Cerebellar cortex (tissue), 1 donor: ENCODE results near the gene HOXB8.

Experiments
- DNase-seq: peaks from one replicate; pipeline ENCODE4 v3.0.0-alpha.2; 2015; ENCODE audit warnings: low spot score

The HOXB8 gene

GRCh38 chr17:48615047-48615962 is at the start of gene HOXB8:
Gene HOXB8, minus strand, starts transcription at chr17:48615292. Its CDS starts 588 bp downstream, at chr17:48614704.
- DNase-seq: no peak

GRCh38 chr17:48663134-48663924 is 48.2 kb upstream of the HOXB8 start:
- no peak for DNase-seq

GRCh38 chr17:48655913-48656312 is 40.8 kb upstream of the HOXB8 start:
- DNase-seq: no peak

DNA sequence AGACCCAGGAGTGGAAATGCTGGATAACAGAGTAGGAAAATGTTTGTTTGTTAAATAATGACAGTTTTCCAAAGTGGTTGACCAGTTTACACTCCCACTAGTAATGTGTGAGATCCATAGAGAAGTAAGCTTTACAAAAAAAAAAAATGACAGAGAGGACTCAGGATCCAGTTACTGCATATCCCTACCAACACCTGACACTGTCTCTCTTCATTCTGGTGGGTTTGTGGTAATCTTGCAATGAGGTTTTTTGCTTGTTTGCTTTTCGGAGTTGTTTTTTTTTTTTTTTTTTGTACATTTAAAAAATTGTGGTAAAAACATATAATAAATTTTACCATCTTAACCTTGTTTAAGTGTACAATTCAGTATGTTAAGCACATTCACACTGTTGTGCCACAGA is 34.6 kb upstream of the HOXB8 start:
- no peak for DNase-seq

DNA sequence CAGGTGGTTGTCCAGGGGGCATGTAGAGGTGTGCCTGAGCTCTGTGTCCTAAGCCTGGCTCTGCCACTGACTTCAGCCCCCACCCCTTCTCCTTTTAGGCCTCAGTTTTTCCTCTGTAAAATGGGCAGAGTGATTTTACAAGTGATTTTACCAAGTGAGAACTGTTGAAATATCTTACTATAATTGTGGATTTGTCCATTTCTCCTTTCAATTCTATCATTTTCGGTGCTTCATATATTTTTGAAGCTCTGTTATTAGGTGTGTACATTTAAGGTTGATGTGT is 32.8 kb upstream of the HOXB8 start:
- no peak for DNase-seq

- DNase-seq: no peak
Measured at GRCh38 chr17:48647103-48647962, 32.2 kb upstream of the HOXB8 start.

GRCh38 chr17:48646183-48647102 is 31.4 kb upstream of the HOXB8 start:
- no peak for DNase-seq

GRCh38 chr17:48645639-48646182 is 30.6 kb upstream of the HOXB8 start:
- DNase-seq: no peak

DNA sequence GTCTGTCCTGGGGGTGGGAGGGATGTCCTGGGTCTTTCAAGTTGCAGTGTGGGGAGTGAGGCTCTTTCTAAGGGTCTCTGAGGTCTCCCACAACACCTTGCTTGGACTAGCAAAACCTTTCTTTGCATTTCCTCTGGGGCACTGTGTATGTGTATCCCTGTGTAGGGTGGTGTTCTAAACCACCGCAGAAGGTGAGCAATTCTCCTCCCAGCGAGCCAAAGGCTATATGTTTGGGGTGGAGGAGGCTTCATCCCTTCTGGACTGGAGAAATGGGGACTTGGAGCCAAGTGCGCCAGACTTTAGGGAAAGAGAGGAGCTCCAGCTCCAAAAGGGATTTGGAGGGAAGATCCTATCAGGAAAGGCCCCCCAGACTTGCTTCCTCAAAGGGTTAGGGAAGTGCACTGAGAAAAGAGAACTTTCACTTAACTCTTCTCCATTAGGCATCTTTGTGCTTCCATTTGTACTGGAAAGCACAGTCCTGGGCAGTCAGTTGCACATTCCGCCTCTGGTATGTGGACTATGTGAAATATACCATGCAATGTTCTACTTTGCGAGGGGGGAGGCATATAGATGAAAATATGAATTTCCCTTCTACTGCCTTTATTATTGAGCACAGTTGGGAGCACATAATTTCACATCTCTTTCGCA is 29.9 kb upstream of the HOXB8 start:
- no peak for DNase-seq

DNA sequence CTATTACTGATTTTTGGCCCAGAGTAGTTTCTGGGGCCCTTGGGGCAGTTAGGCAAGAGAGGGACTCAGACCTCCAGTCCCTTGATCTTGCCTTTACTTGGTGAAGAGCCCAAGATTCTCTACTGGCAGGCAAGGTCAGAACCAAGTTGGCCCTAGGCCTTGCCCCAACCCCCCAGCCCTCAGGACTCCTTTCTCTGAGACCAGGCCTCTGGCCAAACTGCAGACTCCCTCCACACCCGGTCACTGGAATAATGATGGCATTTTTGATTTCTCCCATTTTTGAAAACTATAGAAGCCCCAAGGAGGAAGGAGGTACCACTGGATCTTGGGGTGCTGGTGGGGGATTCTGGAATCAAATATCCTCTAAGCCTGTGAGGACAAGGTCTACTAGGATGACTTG is 29.1 kb upstream of the HOXB8 start:
- no peak for DNase-seq

DNA sequence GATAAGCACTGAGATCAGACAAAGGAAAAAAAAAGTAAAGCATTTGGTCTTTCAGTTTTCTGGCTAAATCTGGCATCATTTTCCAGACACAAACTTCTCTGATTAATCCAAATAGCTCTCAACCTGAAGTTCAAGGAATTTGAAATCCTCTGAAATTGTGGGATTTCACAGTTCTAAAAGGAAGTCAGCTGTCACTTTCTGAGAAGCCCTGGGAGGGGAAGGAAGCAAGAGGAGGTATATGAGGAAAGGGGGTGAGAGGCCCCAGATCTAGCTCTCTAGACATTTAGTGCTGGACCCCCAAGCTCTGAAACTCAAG is 28.6 kb upstream of the HOXB8 start:
- DNase-seq: no peak

- DNase-seq: no peak
Measured at GRCh38 chr17:48642843-48643696, 28.0 kb upstream of the HOXB8 start.

- no peak for DNase-seq
Measured at GRCh38 chr17:48642059-48642842, 27.2 kb upstream of the HOXB8 start.

DNA sequence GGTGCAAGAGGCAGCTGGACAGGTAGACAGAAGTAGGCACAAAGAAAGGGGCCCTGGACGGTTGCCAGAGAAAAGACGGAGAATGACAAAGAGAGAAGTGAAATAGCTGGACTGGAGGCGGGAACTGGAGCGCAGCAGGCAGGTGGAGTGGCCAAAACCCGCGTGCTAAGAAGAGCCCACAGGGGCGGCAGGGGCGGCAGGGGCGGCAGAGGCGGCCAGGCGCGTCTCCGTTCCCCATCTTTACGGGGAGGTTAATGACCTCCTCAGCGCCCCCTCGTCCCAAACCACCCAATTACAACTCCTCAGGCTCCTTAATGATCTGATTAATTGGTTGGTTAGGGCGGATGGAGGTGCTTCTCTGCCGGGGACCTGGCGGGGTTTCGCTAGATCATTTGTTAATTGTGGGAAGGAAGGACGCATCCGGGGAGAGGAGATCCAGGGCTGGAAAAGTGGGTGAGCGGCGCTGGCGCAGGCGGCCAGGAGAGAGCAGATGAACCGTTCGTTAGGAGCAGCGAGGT is 26.5 kb upstream of the HOXB8 start:
- DNase-seq: no peak

DNA sequence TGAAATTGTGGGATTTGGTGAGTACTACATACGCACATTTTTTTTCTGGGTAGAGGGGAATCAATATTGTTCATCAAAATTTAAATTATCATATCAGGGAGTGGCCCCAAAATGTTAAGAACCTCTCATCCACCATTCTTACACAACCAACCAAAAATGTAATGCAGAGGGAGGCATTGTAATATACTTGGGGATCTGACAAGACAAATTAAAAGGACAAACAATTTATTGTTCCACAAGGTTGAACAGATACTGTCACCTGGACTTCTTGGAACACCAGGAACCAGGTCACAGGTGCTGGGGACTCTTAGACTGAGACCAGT is 25.7 kb upstream of the HOXB8 start:
- DNase-seq: no peak

GRCh38 chr17:48639982-48640857 is 25.1 kb upstream of the HOXB8 start:
- DNase-seq: no peak

- DNase-seq: no peak
Measured at GRCh38 chr17:48639136-48639535, 24.0 kb upstream of the HOXB8 start.
